T-cell (primary cell): ENCODE measurements around the gene VENTX. TPM values are rescaled to one million over a fixed set of nuclear protein-coding genes. Genes with fewer than 3 reads are reported as not detected.

Source experiments
- ATAC-seq, 4 experiments: fragments of 200-7000 bp in 3 of 4; fragments of 150-1000 bp in 1 of 4; cut with Tn5 transposase; replicated peaks in 1 of 4; 1 replicate in 3 of 4; 2 replicates in 1 of 4; pipeline ENCODE4 v1.10.0; 2021; ENCODE audit warnings: moderate library complexity in 3 of 4, mild to moderate bottlenecking in 2 of 4, moderate number of reproducible peaks in 1 of 4
- CTCF ChIA-PET, 2 donors: fragments of 300-600 bp; sonication (Branson Sonifier 250); formaldehyde crosslinking; loops; one replicate each; lab custom pipeline; 2022; ENCODE audit warnings: antibody characterized with exemption in 2 of 2; lab: Charles Lee
- POLR2A ChIA-PET, 2 donors: fragments of 300-600 bp; sonication (Branson Sonifier 250); formaldehyde crosslinking; loops; one replicate each; lab custom pipeline; 2022; ENCODE audit warnings: antibody characterized with exemption in 2 of 2; lab: Charles Lee
- DNase-seq, 35 experiments: peaks; one replicate each; pipeline versions ENCODE4 v3.0.0 to v3.0.0-alpha.2; 2013 to 2023
- H3K27ac ChIP-seq: one replicate; pipeline ENCODE4 v1.5.1; 2013; ENCODE audit warnings: low read length
- H3K27me3 ChIP-seq, 2 experiments: replicated peaks in 1 of 2; 1 replicate in 1 of 2; 2 replicates in 1 of 2; pipeline versions ENCODE4 v1.6.1 to v1.7.0; 2013; ENCODE audit warnings: low read length in 1 of 2, mixed read lengths in 1 of 2; ENCODE audit not compliant: control insufficient read depth in 2 of 2, insufficient read depth in 2 of 2; ENCODE audit errors: extremely low read depth in 1 of 2
- H3K36me3 ChIP-seq, 2 donors: 1 replicate in 1 of 2; 2 replicates in 1 of 2; pipeline versions ENCODE4 v1.6.1 to v1.7.0; 2013; ENCODE audit warnings: low read length in 1 of 2; ENCODE audit not compliant: control insufficient read depth in 2 of 2, insufficient read depth in 1 of 2; ENCODE audit errors: extremely low read depth in 1 of 2
- H3K4me1 ChIP-seq, 2 experiments: 1 replicate in 1 of 2; 2 replicates in 1 of 2; pipeline versions ENCODE4 v1.6.1 to v1.7.0; 2013; ENCODE audit warnings: low read length in 2 of 2, mixed read lengths in 1 of 2; ENCODE audit not compliant: insufficient read depth in 2 of 2, control insufficient read depth in 1 of 2; ENCODE audit errors: extremely low read depth in 1 of 2
- H3K4me3 ChIP-seq, 2 donors: 1 replicate in 1 of 2; 2 replicates in 1 of 2; pipeline versions ENCODE4 v1.5.1 to v1.7.0; 2013; ENCODE audit warnings: mild to moderate bottlenecking in 2 of 2, low read length in 1 of 2, moderate library complexity in 1 of 2; ENCODE audit not compliant: control insufficient read depth in 1 of 2; ENCODE audit errors: extremely low read depth in 1 of 2
- H3K9me3 ChIP-seq: 2 replicates; pipeline ENCODE4 v1.7.0; 2013
- H3K27ac Mint-ChIP-seq, 2 donors: one replicate each; pipeline ENCODE4 v1.8.0; 2020 to 2021; ENCODE audit warnings: mild to moderate bottlenecking in 2 of 2, mixed read lengths in 2 of 2
- H3K27me3 Mint-ChIP-seq, 2 donors: one replicate each; pipeline ENCODE4 v1.8.0; 2021 to 2022; ENCODE audit warnings: mixed read lengths in 2 of 2
- H3K36me3 Mint-ChIP-seq: one replicate; pipeline ENCODE4 v1.8.0; 2021; ENCODE audit warnings: mixed read lengths
- H3K4me1 Mint-ChIP-seq, 3 donors: one replicate each; pipeline ENCODE4 v1.8.0; 2020 to 2022; ENCODE audit warnings: mixed read lengths in 3 of 3, mild to moderate bottlenecking in 1 of 3
- H3K4me3 Mint-ChIP-seq, 3 donors: one replicate each; pipeline ENCODE4 v1.8.0; 2020 to 2022; ENCODE audit warnings: mild to moderate bottlenecking in 3 of 3, mixed read lengths in 3 of 3, moderate library complexity in 3 of 3
- H3K9me3 Mint-ChIP-seq, 3 donors: one replicate each; pipeline ENCODE4 v1.8.0; 2020 to 2022; ENCODE audit warnings: mixed read lengths in 3 of 3
- WGBS: methylation state at CpG from one replicate; pipeline ENCODE4 v1.1.5; 2013; ENCODE audit warnings: missing lambda C conversion rate; ENCODE audit not compliant: insufficient coverage; 5-methylcytosine and 5-hydroxymethylcytosine counted together
- total RNA-seq, 35 experiments: library from RNA in 6 of 35; stranded (reverse) in 6 of 35; fragments of 120-200 nt in 1 of 35; gene quantifications; one replicate each; pipeline versions ENCODE4 v1.2.1 to v1.2.4 and lab custom pipeline; 2013 to 2026

Gene VENTX
- total RNA-seq, 5 donors from 2014 or later (not counting 1 experiment from before 2014, with no cell fraction given), result 0.12 to 0.13 (median 0.12) TPM; not detected in 2

- H3K4me3 Mint-ChIP-seq, result peak overlapping the region; percentile 82 to 89 (median 82)
- H3K4me1 Mint-ChIP-seq, result peaks cover 27 to 40% (median 40%) of the 10 kb centered on the region in 3 donors
- no peak for ATAC-seq
- 9% methylated on average over 5 of the region's 6 CpGs for WGBS
- peak overlapping the region; percentile 84 to 86 for H3K27ac Mint-ChIP-seq
- ChIA-PET CTCF (interaction anchor here in 1 of 2 donors (0.6 kb wide), 1 partner anchor 53 kb away, joined by 3 read pairs; no protein-coding TSS in a partner anchor), POLR2A (interaction anchor here (1.2 to 2.2 kb wide), 4 partner anchors 9 to 32 kb away, joined by 3 to 11 read pairs (median 4); no protein-coding TSS in a partner anchor)
- no peaks in the 10 kb centered on the region for H3K36me3 Mint-ChIP-seq
- Histone ChIP-seq H3K27me3 (no peaks in the 10 kb centered on the region), H3K4me1 (peaks cover 12 to 69% of the 10 kb centered on the region in 2 experiments), H3K36me3 (peaks cover 3 to 35% of the 10 kb centered on the region in 2 donors), H3K27ac (peak overlapping the region; percentile 97), H3K4me3 (peak overlapping the region; percentile 41 to 89), H3K9me3 (no peaks in the 10 kb centered on the region)
- H3K27me3 Mint-ChIP-seq, result no peaks in the 10 kb centered on the region
- H3K9me3 Mint-ChIP-seq, result no peaks in the 10 kb centered on the region
- DNase-seq, result no peak
Measured at GRCh38 chr10:133276100-133276434, 38.4 kb downstream of the VENTX start.

- Histone ChIP-seq H3K27me3 (no peaks in the 10 kb centered on the region), H3K27ac (peak within 1 kb of the TSS; percentile 97), H3K4me1 (peaks cover 12 to 69% of the 10 kb centered on the region in 2 experiments), H3K9me3 (no peaks in the 10 kb centered on the region), H3K4me3 (peak within 1 kb of the TSS; percentile 41 to 89), H3K36me3 (peaks cover 4 to 35% of the 10 kb centered on the region in 2 donors)
- Mint-ChIP-seq H3K4me1 (peaks cover 27 to 40% (median 40%) of the 10 kb centered on the region in 3 donors), H3K4me3 (peak within 1 kb of the TSS; percentile 82 to 89 (median 82)), H3K27me3 (no peaks in the 10 kb centered on the region), H3K27ac (peak within 1 kb of the TSS; percentile 96 to 99), H3K9me3 (no peaks in the 10 kb centered on the region), H3K36me3 (no peaks in the 10 kb centered on the region)
- ChIA-PET POLR2A (interaction anchor here in 1 of 2 donors (1.2 to 2.2 kb wide), 3 partner anchors 12 to 31 kb away, joined by 3 to 11 read pairs (median 4); no protein-coding TSS in a partner anchor), CTCF (interaction anchor here in 1 of 2 donors (0.6 kb wide), 1 partner anchor 53 kb away, joined by 3 read pairs; no protein-coding TSS in a partner anchor)
- peak; percentile 42 to 64 (median 58) for ATAC-seq
- DNase-seq, result peak in 33 of 35 experiments; percentile 33 to 79 (median 55)
- WGBS, result 6% methylated on average over 47 of the region's 63 CpGs
Measured at GRCh38 chr10:133276435-133277201, 39.0 kb downstream of the VENTX start, which contains the start of gene ADAM8. Gene ADAM8 (minus strand): TSS chr10:133276868. CDS start chr10:133276817, 51 bp downstream.

DNA sequence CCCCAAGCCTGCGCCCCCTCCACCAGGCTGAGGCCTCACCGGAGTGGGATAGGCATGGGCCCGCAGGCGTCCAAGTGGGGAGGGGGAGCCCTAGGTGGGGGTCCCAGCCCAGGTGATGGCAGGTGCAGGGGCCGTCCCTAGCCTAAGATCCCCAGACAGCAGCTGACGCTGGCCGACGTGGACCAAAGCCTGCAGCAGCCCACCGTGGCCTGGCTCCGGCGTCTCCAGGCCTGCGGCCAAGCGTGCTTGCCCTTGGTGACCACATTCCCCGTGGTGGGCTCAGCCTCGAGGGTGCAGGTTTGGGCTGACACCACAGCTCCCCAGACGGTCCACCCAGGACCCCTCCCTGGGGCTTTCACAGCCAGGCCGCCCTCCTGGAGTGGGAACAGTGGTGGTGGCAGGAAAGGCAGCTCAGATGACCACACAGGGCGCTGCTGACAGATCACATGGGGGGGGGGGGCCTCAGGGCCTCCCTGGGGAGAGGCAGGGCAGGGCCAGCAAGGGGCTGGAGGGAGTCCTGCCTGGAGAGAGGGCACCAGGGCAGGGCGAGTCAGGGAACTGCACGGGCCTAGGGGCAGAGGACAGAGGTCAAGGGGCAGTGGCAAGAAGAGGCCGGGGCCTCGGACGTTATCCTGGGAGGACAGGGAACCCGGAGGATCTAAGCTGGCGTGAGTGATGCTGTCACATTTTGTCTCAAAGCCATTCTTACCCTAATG is 39.8 kb downstream of the VENTX start:
- Histone ChIP-seq H3K36me3 (peaks cover 12 to 37% of the 10 kb centered on the region in 2 donors), H3K4me1 (peaks cover 12 to 69% of the 10 kb centered on the region in 2 experiments), H3K9me3 (no peaks in the 10 kb centered on the region), H3K27ac (peak overlapping the region; percentile 97), H3K4me3 (peak overlapping the region in 1 of 2 donors; percentile 89), H3K27me3 (no peaks in the 10 kb centered on the region)
- ChIA-PET POLR2A (interaction anchor here (1.1 to 2.6 kb wide), 2 partner anchors 30 kb away, joined by 4 to 6 read pairs; no protein-coding TSS in a partner anchor), CTCF (no interaction called here)
- peak overlapping the region; percentile 96 to 99 for H3K27ac Mint-ChIP-seq
- DNase-seq (no peak), ATAC-seq (no peak)
- 93% methylated on average over 18 of the region's 25 CpGs for WGBS
- H3K9me3 Mint-ChIP-seq, result no peaks in the 10 kb centered on the region
- H3K4me1 Mint-ChIP-seq, result peaks cover 27 to 40% (median 40%) of the 10 kb centered on the region in 3 donors
- peak overlapping the region; percentile 68 to 82 (median 79) for H3K4me3 Mint-ChIP-seq
- H3K27me3 Mint-ChIP-seq, result no peaks in the 10 kb centered on the region
- H3K36me3 Mint-ChIP-seq, result peaks cover 6% of the 10 kb centered on the region

DNA sequence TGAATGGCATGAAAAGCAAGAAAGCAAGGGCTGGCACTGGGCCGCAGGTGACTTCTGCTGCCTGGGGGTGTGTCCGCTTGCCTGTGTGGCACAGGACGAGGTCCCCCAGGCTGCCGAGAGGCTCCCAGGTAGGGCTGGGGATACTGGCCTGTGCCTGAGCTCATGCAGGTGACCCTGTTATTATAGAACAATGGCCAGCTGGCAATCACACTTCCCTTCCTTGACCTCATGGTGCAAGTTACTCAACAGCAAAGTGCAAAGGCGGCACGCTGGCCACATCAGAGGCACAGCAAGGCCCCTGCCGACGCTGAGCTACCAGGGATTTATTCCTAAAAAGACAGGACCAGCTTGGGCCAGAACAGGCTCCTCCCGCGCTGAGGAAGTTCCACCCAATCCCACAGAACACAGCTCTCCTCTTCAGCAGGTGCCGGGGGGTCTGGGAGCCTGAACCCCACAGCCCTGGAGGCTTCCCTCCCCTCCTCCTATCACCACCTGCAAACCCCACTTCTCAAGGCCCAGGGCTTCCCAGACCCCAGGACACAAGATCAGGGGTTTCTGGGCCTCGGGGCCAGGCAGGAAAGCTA is 40.4 kb downstream of the VENTX start:
- Mint-ChIP-seq H3K27me3 (no peaks in the 10 kb centered on the region), H3K4me1 (peaks cover 27 to 40% (median 40%) of the 10 kb centered on the region in 3 donors), H3K27ac (peak overlapping the region; percentile 96 to 99), H3K9me3 (no peaks in the 10 kb centered on the region), H3K36me3 (peaks cover 9% of the 10 kb centered on the region), H3K4me3 (peak overlapping the region; percentile 68 to 79 (median 68))
- ChIA-PET POLR2A (interaction anchor here (1.1 to 2.6 kb wide), 2 partner anchors 29 to 30 kb away, joined by 4 to 6 read pairs; no protein-coding TSS in a partner anchor), CTCF (no interaction called here)
- Histone ChIP-seq H3K27me3 (no peaks in the 10 kb centered on the region), H3K36me3 (peaks cover 16 to 37% of the 10 kb centered on the region in 2 donors), H3K4me3 (peak overlapping the region in 1 of 2 donors; percentile 22), H3K9me3 (no peaks in the 10 kb centered on the region), H3K4me1 (peaks cover 12 to 69% of the 10 kb centered on the region in 2 experiments), H3K27ac (peak overlapping the region; percentile 97)
- peak in 2 of 35 experiments; percentile 15 to 30 for DNase-seq
- ATAC-seq, result no peak
- WGBS, result 44% methylated on average over 11 of the region's 12 CpGs

DNA sequence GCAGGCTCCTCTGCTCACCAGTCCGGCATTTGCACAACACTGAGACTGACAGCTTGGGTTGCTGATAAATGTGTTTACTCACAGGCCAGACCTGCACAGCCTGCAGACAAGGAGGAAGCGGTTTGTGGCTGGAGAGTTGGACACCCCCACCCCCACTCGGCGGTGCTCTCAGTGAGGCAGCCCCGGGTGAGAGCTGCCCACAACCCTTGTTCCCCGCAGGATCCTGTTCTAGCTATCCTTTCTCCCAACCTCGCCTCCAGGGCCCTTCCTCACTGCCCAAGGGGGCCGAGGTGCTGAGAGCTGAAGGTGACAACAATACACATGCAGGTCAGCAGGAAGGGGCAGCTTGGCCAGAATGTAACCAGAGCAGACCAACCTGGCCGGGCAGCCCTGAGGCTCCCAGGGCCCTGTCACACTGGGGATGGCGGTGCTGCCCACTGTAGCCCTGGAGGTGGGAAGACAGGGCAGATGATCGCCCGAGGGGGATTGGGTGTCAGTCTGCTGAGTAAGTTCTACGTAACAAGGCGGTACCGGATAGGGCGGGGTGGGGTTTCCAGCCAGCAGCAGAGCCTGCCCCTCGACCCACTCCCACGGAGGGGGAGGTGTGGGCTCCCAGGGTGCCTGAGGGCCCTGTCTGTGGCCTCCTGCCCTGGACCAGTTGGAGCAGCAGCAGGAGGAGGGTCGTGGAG is 41.1 kb downstream of the VENTX start:
- Mint-ChIP-seq H3K4me1 (peaks cover 27 to 40% (median 40%) of the 10 kb centered on the region in 3 donors), H3K27ac (peak overlapping the region; percentile 96 to 99), H3K9me3 (no peaks in the 10 kb centered on the region), H3K4me3 (peak overlapping the region; percentile 68 to 79 (median 68)), H3K36me3 (peaks cover 11% of the 10 kb centered on the region), H3K27me3 (no peaks in the 10 kb centered on the region)
- ATAC-seq (peak; percentile 17 to 41 (median 22)), DNase-seq (peak in 34 of 35 experiments; percentile 50 to 86 (median 70))
- Histone ChIP-seq H3K4me1 (peaks cover 12 to 63% of the 10 kb centered on the region in 2 experiments), H3K4me3 (peak overlapping the region in 1 of 2 donors; percentile 22), H3K36me3 (peaks cover 20 to 37% of the 10 kb centered on the region in 2 donors), H3K9me3 (no peaks in the 10 kb centered on the region), H3K27me3 (no peaks in the 10 kb centered on the region), H3K27ac (peak overlapping the region; percentile 97)
- ChIA-PET CTCF (no interaction called here), POLR2A (interaction anchor here (1.1 to 2.6 kb wide), 2 partner anchors 29 kb away, joined by 4 to 6 read pairs; no protein-coding TSS in a partner anchor)
- WGBS, result 32% methylated on average over 10 of the region's 19 CpGs
